Cardiac fibroblast (primary cell): Measurements from ENCODE around the gene GRIA2.

Experiments used
- DNase-seq, 2 donors: peaks; one replicate each; pipeline versions ENCODE4 v3.0.0 to v3.0.0-alpha.2; 2010; ENCODE audit warnings: low read depth in 2 of 2
- H3K4me3 ChIP-seq, 2 donors: replicated peaks in 1 of 2; 1 replicate in 1 of 2; 2 replicates in 1 of 2; pipeline ENCODE4 v1.5.1; 2011; ENCODE audit warnings: low read depth in 2 of 2, low read length in 2 of 2, mild to moderate bottlenecking in 2 of 2, moderate library complexity in 1 of 2
- TF ChIP-seq, protein P1 (sequence below): IDR thresholded peaks from one replicate; pipeline ENCODE4 v1.5.1; 2011; ENCODE audit warnings: low read depth, mild to moderate bottlenecking, low read length, inconsistent platforms

Gene GRIA2

DNA sequence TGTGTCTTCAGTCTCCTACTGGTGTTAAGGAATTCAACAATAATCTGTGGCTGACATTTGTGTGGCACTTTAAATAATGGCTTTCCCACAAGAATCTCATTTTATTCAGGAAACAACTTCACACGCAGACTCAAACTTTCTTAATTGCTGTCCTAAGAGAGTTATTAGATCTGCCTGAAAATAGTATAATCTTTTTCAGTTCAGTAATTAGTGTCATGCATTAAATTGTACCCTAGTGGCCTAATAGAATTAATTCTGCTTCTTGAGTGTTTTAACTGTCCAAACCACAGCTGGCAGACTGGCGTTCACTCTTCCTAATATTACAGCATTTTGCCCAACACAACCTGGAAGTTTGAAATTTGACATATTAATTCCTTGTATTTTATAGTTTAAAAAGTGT is 107.1 kb downstream of the GRIA2 start:
- DNase-seq: no peak
- H3K4me3 ChIP-seq: no peak overlapping the region
- TF ChIP-seq, protein P1, sequence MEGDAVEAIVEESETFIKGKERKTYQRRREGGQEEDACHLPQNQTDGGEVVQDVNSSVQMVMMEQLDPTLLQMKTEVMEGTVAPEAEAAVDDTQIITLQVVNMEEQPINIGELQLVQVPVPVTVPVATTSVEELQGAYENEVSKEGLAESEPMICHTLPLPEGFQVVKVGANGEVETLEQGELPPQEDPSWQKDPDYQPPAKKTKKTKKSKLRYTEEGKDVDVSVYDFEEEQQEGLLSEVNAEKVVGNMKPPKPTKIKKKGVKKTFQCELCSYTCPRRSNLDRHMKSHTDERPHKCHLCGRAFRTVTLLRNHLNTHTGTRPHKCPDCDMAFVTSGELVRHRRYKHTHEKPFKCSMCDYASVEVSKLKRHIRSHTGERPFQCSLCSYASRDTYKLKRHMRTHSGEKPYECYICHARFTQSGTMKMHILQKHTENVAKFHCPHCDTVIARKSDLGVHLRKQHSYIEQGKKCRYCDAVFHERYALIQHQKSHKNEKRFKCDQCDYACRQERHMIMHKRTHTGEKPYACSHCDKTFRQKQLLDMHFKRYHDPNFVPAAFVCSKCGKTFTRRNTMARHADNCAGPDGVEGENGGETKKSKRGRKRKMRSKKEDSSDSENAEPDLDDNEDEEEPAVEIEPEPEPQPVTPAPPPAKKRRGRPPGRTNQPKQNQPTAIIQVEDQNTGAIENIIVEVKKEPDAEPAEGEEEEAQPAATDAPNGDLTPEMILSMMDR: no peak

GRCh38 chr4:157357887-157358286 is 137.4 kb downstream of the GRIA2 start:
- DNase-seq: no peak
- TF ChIP-seq, protein P1: no peak
- no peak overlapping the region for H3K4me3 ChIP-seq

DNA sequence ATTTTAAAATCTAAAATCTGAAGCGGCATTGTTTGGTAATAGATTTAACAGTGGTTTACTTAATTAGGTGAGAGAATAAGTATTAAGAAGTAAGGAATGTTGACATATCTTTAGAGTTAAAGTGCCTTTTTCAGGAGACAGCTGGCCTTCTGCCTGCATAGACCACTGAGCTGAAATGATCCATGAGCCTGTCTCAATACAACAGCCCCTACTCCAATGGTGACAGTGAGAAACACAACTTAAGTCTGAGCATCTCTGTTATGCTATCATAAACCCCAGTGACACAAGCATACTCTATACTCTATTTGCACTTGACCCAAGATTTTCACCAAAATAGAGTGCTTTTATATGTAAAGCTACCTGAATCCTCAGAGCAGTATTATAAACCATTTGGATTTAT is 137.9 kb downstream of the GRIA2 start:
- no peak for DNase-seq
- TF ChIP-seq, protein P1: no peak
- no peak overlapping the region for H3K4me3 ChIP-seq

- DNase-seq: no peak
- TF ChIP-seq, protein P1: no peak
- no peak overlapping the region for H3K4me3 ChIP-seq
Measured at GRCh38 chr4:157358851-157359250, 138.3 kb downstream of the GRIA2 start.

- DNase-seq: no peak
- H3K4me3 ChIP-seq: no peak overlapping the region
- TF ChIP-seq, protein P1: no peak
Measured at GRCh38 chr4:157363360-157363759, 142.8 kb downstream of the GRIA2 start.

- DNase-seq: no peak
Measured at GRCh38 chr4:157372154-157372553, 151.6 kb downstream of the GRIA2 start.

DNA sequence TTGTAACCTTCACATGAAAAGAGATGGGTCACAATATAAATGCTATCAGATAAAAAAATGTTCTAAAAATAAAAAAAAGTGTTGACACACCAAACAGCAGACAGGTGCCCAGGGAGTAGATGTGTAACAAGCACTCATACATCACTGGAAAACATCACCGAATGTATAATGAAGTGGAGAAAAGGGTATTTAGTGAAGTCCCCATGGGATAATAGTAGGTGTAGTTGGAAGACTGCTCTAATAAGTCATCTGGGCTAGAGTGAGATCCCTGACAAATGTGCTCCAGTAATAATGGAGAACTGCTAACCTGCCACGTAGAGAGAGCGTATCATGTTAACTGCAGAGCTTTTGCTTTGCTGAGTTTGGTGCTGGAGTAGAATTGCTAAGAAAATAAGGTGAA is 152.0 kb downstream of the GRIA2 start:
- no peak for DNase-seq
- TF ChIP-seq, protein P1: no peak
- no peak overlapping the region for H3K4me3 ChIP-seq

More at GRCh38 chr4:157372154-157372553, 151.6 kb downstream of the GRIA2 start:
- H3K4me3 ChIP-seq: no peak overlapping the region
- TF ChIP-seq, protein P1: no peak
